GM10248 (cell line): ENCODE results near the gene CAB39.

Experiments used
- CTCF ChIA-PET: fragments of 300-600 bp; sonication (Branson Sonifier 250); formaldehyde crosslinking; extraction: SDS; loops from one replicate; lab custom pipeline; 2021; ENCODE audit warnings: antibody characterized with exemption; lab: Yijun Ruan, JAX
- POLR2A ChIA-PET: fragments of 350-650 bp; sonication (Branson Sonifier 250); formaldehyde crosslinking; extraction: SDS; loops from one replicate; lab custom pipeline; 2020; ENCODE audit warnings: antibody characterized with exemption; lab: Yijun Ruan, JAX
- DNase-seq: peaks from one replicate; pipeline ENCODE4 v3.0.0; 2012; ENCODE audit errors: extremely low spot score
- TF ChIP-seq, protein P1 (sequence below): IDR thresholded peaks from 2 replicates; pipeline ENCODE4 v1.5.1; 2012; ENCODE audit warnings: mild to moderate bottlenecking, low read depth; ENCODE audit errors: extremely low read depth, missing control alignments, control extremely low read depth

The CAB39 gene

DNA sequence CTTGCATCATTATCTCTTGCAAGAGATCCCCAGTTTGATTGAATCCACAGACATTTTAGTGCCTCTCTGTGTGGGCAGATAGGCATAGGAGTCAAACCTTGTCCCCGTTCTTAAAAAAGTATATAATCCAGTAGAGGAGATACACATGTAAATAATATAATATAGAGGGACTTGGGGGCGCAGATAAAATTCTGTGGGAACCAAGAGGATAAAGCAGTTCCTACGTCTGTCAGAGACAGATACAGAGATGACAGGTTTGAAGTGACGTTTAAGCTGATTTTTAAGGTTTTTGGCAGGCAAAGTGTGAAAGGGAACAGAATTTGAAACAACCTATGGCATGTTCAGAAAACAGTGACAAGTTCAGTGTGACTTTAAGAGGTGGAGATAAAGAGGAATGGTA, 63.1 kb downstream of the CAB39 start:
- TF ChIP-seq, protein P1, sequence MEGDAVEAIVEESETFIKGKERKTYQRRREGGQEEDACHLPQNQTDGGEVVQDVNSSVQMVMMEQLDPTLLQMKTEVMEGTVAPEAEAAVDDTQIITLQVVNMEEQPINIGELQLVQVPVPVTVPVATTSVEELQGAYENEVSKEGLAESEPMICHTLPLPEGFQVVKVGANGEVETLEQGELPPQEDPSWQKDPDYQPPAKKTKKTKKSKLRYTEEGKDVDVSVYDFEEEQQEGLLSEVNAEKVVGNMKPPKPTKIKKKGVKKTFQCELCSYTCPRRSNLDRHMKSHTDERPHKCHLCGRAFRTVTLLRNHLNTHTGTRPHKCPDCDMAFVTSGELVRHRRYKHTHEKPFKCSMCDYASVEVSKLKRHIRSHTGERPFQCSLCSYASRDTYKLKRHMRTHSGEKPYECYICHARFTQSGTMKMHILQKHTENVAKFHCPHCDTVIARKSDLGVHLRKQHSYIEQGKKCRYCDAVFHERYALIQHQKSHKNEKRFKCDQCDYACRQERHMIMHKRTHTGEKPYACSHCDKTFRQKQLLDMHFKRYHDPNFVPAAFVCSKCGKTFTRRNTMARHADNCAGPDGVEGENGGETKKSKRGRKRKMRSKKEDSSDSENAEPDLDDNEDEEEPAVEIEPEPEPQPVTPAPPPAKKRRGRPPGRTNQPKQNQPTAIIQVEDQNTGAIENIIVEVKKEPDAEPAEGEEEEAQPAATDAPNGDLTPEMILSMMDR, result no peak
- POLR2A ChIA-PET, result no interaction called here
- no peak for DNase-seq
- CTCF ChIA-PET, result interaction anchor here (0.9 kb wide), 1 partner anchor 15 kb away, joined by 4 read pairs; no protein-coding TSS in a partner anchor

DNA sequence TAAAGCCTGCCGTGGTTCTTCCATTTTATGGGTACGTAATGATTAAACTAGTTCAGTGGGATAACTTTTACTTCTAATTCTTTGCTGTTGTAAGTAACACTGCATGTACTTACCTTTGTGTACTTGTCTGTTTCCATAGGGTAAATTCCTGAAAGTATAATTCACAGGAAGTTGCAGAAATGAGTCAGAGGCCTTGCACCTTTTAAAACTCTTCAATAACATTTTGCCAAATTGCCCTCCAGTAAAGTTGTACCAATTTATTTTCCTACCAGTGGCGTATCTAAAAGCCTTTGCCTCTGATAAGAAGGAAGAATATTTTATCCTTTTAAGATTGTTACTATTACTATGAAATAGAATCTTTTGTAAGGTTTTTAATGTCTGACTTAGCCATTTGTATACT, 65.1 kb downstream of the CAB39 start:
- DNase-seq, result no peak
- TF ChIP-seq, protein P1, result no peak
- POLR2A ChIA-PET, result no interaction called here
- CTCF ChIA-PET, result interaction anchor here (1.4 kb wide), 3 partner anchors 8 to 20 kb away, joined by 3 to 4 read pairs (median 3); no protein-coding TSS in a partner anchor

DNA sequence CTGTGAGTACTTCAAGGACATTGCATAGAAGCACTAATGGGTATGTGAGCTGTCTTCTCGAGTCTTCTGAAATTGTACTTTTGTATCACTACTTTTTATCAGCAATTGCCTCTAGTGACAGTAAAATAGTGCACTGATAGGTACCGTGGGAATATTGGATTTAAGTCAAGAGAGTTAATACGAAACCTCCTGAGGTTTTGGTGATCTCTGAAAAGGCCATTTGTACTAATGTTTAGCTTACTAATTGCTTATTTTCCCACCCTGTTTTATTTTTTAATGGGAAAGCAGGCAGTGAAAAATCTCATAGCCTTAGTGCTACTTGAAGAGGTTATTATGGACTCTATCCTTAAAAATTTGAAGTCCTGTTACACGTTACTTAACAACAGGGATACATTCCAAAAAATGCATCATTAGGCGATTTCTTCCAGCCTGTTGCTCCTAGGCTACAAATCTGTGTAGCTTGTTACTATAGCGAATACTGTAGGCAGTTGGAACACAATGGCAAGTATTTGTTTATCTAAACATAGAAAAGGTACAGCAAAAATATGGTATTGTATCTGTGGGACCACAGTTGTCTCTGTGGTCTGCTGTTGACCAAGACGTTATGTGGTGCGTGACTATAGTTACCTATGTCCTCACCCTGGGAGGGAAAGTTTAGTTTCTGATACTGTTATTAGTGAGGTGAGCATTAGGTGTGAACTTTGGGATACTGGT, 65.9 kb downstream of the CAB39 start:
- no peak for DNase-seq
- TF ChIP-seq, protein P1, result no peak
- POLR2A ChIA-PET, result no interaction called here
- CTCF ChIA-PET, result interaction anchor here (1.4 kb wide), 1 partner anchor 12 kb away, joined by 4 read pairs; no protein-coding TSS in a partner anchor

DNA sequence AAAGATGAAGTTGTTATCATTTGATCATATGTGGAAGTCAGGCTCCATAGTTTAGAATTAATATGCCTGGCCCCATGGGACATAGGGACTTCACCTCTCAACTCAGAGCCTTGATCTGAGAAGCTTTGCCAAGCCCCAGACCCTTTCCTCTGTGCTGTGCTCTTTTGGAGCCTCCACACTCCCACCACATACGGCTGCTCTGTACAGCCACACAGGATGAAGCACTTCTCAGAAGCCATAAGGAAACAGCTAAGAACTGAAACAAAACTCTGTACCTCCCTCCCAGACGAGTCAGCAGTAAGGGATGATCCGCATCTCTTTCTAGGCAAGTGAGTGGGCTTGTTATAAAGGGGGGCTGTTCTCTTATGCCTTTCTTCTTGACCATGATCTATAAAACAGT, 66.5 kb downstream of the CAB39 start:
- no peak for DNase-seq
- TF ChIP-seq, protein P1, result no peak
- ChIA-PET POLR2A (no interaction called here), CTCF (interaction anchor here (1.4 to 3.4 kb wide), 2 partner anchors 12 to 19 kb away, joined by 4 to 12 read pairs; no protein-coding TSS in a partner anchor)

DNA sequence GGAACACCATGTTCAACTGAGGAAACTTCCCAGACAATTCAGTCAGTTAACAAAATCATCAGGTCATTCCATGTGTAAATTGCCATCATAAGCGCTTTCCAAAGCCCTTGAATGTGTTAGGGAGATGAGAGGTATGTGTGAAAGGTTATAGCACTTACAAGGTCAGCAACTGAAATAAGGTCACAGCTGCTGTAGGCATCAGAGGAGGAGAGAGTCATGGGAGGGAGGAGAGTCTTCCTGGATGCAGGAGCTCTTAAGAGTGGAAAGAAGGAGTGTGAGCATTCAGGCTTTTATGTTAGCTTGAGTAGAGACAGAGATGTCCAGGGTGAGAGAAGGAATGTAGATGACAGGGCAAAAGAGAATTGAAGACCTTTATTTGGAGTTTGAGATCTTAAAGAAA, 67.0 kb downstream of the CAB39 start:
- POLR2A ChIA-PET, result no interaction called here
- CTCF ChIA-PET, result interaction anchor here (1.4 to 3.4 kb wide), 3 partner anchors 13 to 22 kb away, joined by 4 to 12 read pairs (median 5); no protein-coding TSS in a partner anchor
- no peak for DNase-seq
- TF ChIP-seq, protein P1, result no peak

DNA sequence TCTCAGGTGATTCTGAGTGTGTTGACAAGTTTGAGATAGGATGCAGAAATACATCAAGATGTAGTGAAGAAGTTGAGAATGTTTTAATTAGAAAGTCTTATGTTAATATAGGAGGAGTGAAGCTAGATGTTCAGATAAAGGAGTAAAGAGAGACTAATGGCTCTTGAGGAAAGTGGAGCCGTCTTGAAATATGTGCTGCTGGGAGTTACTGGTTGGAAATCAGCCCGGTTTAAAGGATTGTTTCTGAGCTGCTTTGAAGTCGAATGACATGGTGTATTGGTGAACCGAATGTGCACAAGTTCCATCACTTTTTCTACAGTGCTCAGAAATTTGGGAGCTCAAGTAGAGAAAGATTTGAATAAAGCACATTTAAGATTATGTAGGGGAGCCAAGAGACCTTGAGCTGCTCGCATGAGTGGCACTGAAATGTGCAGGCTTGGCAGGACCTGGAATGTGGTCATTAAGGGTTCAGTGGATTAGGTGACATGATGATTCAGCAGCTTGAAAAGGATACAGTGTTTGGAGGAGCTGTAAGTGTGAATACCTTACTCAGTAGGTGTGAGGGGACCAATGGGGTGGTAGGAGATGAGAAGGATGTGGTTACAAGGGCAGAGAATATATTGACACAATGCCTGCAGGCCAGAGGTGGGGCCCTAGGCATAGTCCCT, 68.6 kb downstream of the CAB39 start:
- CTCF ChIA-PET, result interaction anchor here (0.8 to 3.4 kb wide), 11 partner anchors 8 to 622 kb away, joined by 3 to 12 read pairs (median 4); no protein-coding TSS in a partner anchor
- no peak for DNase-seq
- TF ChIP-seq, protein P1, result no peak
- POLR2A ChIA-PET, result no interaction called here
